Neural cell (in vitro differentiated cells): ENCODE results near the gene DPF3. TPM values are rescaled to one million over a fixed set of nuclear protein-coding genes. Genes with fewer than 3 reads are reported as not detected.

Source experiments
- H2AFZ ChIP-seq: fragments of 200-600, 300-800 bp; sonication (generic), shearing (Covaris generic); 2 replicates; pipeline ENCODE4 v1.6.0; 2014; ENCODE audit warnings: low read depth, mild to moderate bottlenecking, antibody characterized with exemption, low read length, moderate library complexity
- H3F3A ChIP-seq: fragments of 200-600 bp; shearing (Covaris generic); 2 replicates; pipeline ENCODE4 v1.6.1; 2016; ENCODE audit warnings: mild to moderate bottlenecking, moderate library complexity, mixed read lengths, antibody characterized with exemption, low read length; ENCODE audit not compliant: insufficient read depth, poor library complexity, severe bottlenecking
- H3K27ac ChIP-seq: fragments of 200-600, 300-800 bp; sonication (generic), shearing (Covaris generic); 2 replicates; pipeline ENCODE4 v1.5.1; 2014; ENCODE audit warnings: mild to moderate bottlenecking, low read length, moderate library complexity
- H3K27me3 ChIP-seq: fragments of 300-800, 200-600 bp; sonication (generic), shearing (Covaris generic); 2 replicates; pipeline ENCODE4 v1.6.0; 2014; ENCODE audit warnings: mild to moderate bottlenecking, low read depth, low read length, moderate library complexity; ENCODE audit not compliant: insufficient read depth
- H3K36me3 ChIP-seq: fragments of 300-800, 200-600 bp; sonication (generic), shearing (Covaris generic); 2 replicates; pipeline ENCODE4 v1.5.1; 2014; ENCODE audit warnings: mild to moderate bottlenecking, antibody characterized with exemption, low read length, moderate library complexity; ENCODE audit not compliant: insufficient read depth
- H3K4me2 ChIP-seq: fragments of 300-800, 200-600 bp; sonication (generic), shearing (Covaris generic); 2 replicates; pipeline ENCODE4 v1.6.0; 2014; ENCODE audit warnings: mild to moderate bottlenecking, low read length
- H3K4me3 ChIP-seq: fragments of 300-800, 200-600 bp; sonication (generic), shearing (Covaris generic); 2 replicates; pipeline ENCODE4 v1.5.1; 2014; ENCODE audit warnings: mild to moderate bottlenecking, low read length, moderate library complexity
- H3K79me2 ChIP-seq: fragments of 200-600 bp; shearing (Covaris generic); replicated peaks from 2 replicates; pipeline ENCODE4 v1.6.0; 2014; ENCODE audit warnings: mild to moderate bottlenecking, low read length, moderate library complexity; ENCODE audit not compliant: insufficient read depth
- H3K9ac ChIP-seq: fragments of 300-800, 200-600 bp; sonication (generic), shearing (Covaris generic); 2 replicates; pipeline ENCODE4 v1.6.1; 2016; ENCODE audit warnings: mild to moderate bottlenecking, low read length, mixed read lengths
- H3K9me2 ChIP-seq: fragments of 200-600 bp; shearing (Covaris generic); 2 replicates; pipeline ENCODE4 v1.6.1; 2016; ENCODE audit warnings: mild to moderate bottlenecking, low read length, mixed read lengths; ENCODE audit not compliant: insufficient read depth
- H3K9me3 ChIP-seq: fragments of 200-600, 300-800 bp; sonication (generic), shearing (Covaris generic); 2 replicates; pipeline ENCODE4 v1.6.1; 2016; ENCODE audit warnings: mild to moderate bottlenecking, mixed run types, low read length, moderate library complexity, mixed read lengths
- H4K20me1 ChIP-seq: fragments of 200-600 bp; shearing (Covaris generic); 2 replicates; pipeline ENCODE4 v1.6.1; 2016; ENCODE audit warnings: mild to moderate bottlenecking, mixed run types; ENCODE audit not compliant: insufficient read depth
- EP300 ChIP-seq: fragments of 450-650 bp; conservative IDR thresholded peaks from 2 replicates; pipeline ENCODE4 v1.6.1; 2014; ENCODE audit warnings: antibody characterized with exemption, mild to moderate bottlenecking, moderate library complexity; ENCODE audit not compliant: poor library complexity, severe bottlenecking
- EZH2 ChIP-seq: fragments of 200-600, 300-800 bp; shearing (Covaris generic), sonication (generic); IDR thresholded peaks from 2 replicates; pipeline ENCODE4 v1.6.1; 2014; ENCODE audit warnings: antibody characterized with exemption, low read length, borderline replicate concordance, mild to moderate bottlenecking; ENCODE audit not compliant: insufficient read depth, poor library complexity, severe bottlenecking
- MXI1 ChIP-seq: fragments of 450-650 bp; conservative IDR thresholded peaks from 2 replicates; pipeline ENCODE4 v1.6.1; 2014; ENCODE audit warnings: antibody characterized with exemption, mild to moderate bottlenecking; ENCODE audit not compliant: poor library complexity, severe bottlenecking
- POLR2AphosphoS5 ChIP-seq: IDR thresholded peaks from 2 replicates; pipeline ENCODE4 v1.6.1; 2012
- RAD21 ChIP-seq: fragments of 450-650 bp; conservative IDR thresholded peaks from 2 replicates; pipeline ENCODE4 v1.6.1; 2014; ENCODE audit warnings: antibody characterized with exemption, mild to moderate bottlenecking, moderate library complexity
- SMC3 ChIP-seq: fragments of 450-650 bp; conservative IDR thresholded peaks from 2 replicates; pipeline ENCODE4 v1.6.1; 2014; ENCODE audit warnings: antibody characterized with exemption, mild to moderate bottlenecking, moderate library complexity; ENCODE audit not compliant: poor library complexity
- TAF1 ChIP-seq: IDR thresholded peaks from 2 replicates; pipeline ENCODE4 v1.6.1; 2012; ENCODE audit warnings: low read depth
- polyA plus RNA-seq: library from polyadenylated mRNA; depleted of rRNA; stranded (reverse); fragments of >200 nt; gene quantifications from 2 replicates; pipeline ENCODE4 v1.2.3, GENCODE V29; 2014
- TF ChIP-seq, protein P1 (sequence below): fragments of 450-650 bp; IDR thresholded peaks from 2 replicates; pipeline ENCODE4 v1.5.1; 2014; ENCODE audit warnings: antibody characterized with exemption, mild to moderate bottlenecking, moderate library complexity; ENCODE audit not compliant: poor library complexity, severe bottlenecking
- TF ChIP-seq, protein P2 (sequence below): IDR thresholded peaks from 2 replicates; pipeline ENCODE4 v1.6.1; 2012; ENCODE audit warnings: borderline replicate concordance

DPF3 gene
- polyA plus RNA-seq, 1 donor from 2014 or later = 2.9 TPM

DNA sequence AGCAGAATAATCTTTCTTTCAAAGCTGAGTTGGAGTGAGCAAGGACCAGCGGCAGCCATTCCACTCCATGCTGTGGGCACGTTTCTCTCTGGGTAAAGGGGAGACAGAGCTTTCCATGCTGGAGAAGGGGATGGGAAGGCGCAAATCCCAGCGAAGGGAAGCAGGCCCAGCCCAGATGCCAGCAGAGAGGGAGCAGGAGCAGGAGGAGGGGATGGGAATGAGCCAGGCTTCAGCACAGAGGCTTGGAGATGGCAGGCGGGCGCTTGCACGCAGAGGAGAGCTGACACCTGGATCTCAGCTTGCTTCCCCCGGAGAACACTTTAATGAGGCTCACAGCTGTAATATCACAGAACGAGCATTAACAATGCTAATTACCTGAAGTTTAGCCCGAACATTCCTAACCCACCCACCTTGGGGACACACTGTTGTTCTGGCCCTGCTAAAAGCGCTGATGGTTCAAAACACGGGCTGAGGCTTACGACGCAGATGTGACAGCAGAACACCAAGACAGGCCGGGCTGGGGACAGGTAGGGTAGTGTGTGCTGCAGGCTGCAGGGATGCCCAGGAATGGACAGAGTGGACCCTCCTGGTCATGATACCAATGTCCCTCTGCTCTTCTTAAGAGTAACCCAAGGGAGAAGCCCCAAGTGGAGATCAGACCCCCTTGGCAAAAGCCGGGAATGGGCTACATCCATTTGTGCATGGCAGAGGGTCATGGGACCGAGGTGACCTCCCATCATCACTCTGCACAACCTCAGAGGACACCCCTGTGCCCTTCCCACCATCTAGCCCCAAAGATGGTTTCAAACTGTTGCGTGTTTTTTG, 288.6 kb downstream of the DPF3 start:
- Histone ChIP-seq H3K4me3 (no peak overlapping the region), H3K9me2 (no peaks in the 10 kb centered on the region), H3K27me3 (no peaks in the 10 kb centered on the region), H3K9me3 (no peaks in the 10 kb centered on the region), H3K79me2 (no peaks in the 10 kb centered on the region), H4K20me1 (no peaks in the 10 kb centered on the region), H3K4me2 (no peak overlapping the region), H3K27ac (no peak overlapping the region), H3K36me3 (no peaks in the 10 kb centered on the region), H3K9ac (no peak overlapping the region), H3F3A (no peaks in the 10 kb centered on the region), H2AFZ (no peak overlapping the region)
- TF ChIP-seq MXI1 = no peak
- no peak for TF ChIP-seq SMC3
- no peak for TF ChIP-seq RAD21
- TF ChIP-seq, protein P1, sequence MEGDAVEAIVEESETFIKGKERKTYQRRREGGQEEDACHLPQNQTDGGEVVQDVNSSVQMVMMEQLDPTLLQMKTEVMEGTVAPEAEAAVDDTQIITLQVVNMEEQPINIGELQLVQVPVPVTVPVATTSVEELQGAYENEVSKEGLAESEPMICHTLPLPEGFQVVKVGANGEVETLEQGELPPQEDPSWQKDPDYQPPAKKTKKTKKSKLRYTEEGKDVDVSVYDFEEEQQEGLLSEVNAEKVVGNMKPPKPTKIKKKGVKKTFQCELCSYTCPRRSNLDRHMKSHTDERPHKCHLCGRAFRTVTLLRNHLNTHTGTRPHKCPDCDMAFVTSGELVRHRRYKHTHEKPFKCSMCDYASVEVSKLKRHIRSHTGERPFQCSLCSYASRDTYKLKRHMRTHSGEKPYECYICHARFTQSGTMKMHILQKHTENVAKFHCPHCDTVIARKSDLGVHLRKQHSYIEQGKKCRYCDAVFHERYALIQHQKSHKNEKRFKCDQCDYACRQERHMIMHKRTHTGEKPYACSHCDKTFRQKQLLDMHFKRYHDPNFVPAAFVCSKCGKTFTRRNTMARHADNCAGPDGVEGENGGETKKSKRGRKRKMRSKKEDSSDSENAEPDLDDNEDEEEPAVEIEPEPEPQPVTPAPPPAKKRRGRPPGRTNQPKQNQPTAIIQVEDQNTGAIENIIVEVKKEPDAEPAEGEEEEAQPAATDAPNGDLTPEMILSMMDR = no peak
- TF ChIP-seq POLR2AphosphoS5 = no peak
- no peak for TF ChIP-seq TAF1
- no peak for TF ChIP-seq EZH2
- TF ChIP-seq EP300 = no peak
- TF ChIP-seq, protein P2, sequence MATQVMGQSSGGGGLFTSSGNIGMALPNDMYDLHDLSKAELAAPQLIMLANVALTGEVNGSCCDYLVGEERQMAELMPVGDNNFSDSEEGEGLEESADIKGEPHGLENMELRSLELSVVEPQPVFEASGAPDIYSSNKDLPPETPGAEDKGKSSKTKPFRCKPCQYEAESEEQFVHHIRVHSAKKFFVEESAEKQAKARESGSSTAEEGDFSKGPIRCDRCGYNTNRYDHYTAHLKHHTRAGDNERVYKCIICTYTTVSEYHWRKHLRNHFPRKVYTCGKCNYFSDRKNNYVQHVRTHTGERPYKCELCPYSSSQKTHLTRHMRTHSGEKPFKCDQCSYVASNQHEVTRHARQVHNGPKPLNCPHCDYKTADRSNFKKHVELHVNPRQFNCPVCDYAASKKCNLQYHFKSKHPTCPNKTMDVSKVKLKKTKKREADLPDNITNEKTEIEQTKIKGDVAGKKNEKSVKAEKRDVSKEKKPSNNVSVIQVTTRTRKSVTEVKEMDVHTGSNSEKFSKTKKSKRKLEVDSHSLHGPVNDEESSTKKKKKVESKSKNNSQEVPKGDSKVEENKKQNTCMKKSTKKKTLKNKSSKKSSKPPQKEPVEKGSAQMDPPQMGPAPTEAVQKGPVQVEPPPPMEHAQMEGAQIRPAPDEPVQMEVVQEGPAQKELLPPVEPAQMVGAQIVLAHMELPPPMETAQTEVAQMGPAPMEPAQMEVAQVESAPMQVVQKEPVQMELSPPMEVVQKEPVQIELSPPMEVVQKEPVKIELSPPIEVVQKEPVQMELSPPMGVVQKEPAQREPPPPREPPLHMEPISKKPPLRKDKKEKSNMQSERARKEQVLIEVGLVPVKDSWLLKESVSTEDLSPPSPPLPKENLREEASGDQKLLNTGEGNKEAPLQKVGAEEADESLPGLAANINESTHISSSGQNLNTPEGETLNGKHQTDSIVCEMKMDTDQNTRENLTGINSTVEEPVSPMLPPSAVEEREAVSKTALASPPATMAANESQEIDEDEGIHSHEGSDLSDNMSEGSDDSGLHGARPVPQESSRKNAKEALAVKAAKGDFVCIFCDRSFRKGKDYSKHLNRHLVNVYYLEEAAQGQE = no peak

DNA sequence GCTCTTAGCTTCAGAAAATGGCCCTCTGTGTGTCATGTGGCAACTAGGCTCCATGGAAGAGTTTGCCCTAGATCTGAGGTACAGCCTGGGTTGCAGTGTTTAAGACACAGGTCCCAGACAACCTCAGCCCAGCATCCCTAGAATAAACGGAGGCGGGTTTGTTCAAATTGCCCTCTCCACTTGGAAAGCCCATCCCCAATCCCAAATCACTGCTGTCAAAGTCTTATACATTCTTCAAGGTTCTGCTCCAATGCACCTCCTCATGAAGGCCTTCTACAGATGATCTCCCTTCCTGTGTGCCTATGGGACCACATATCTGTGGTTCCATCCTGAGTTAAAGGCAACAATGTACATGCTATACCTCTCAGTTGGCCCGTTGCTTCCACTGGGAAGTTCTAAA, 289.8 kb downstream of the DPF3 start:
- H3K9ac ChIP-seq = no peak overlapping the region
- no peak overlapping the region for H2AFZ ChIP-seq

More for the DNA sequence above, 289.8 kb downstream of the DPF3 start:
- Histone ChIP-seq H3K79me2 (no peaks in the 10 kb centered on the region), H3F3A (no peaks in the 10 kb centered on the region), H3K4me3 (no peak overlapping the region), H3K27ac (no peak overlapping the region), H3K36me3 (no peaks in the 10 kb centered on the region), H3K27me3 (no peaks in the 10 kb centered on the region), H3K4me2 (no peak overlapping the region), H3K9me3 (no peaks in the 10 kb centered on the region), H3K9me2 (no peaks in the 10 kb centered on the region), H4K20me1 (no peaks in the 10 kb centered on the region)
- TF ChIP-seq, protein P1 = no peak
- TF ChIP-seq TAF1 (no peak), EP300 (no peak), RAD21 (no peak), SMC3 (no peak), MXI1 (no peak), EZH2 (no peak), POLR2AphosphoS5 (no peak)
- TF ChIP-seq, protein P2 = no peak
